ENCODE measurements around the gene PLA2G7.

PLA2G7 gene

GRCh38 chr6:46729787-46730326, 5.3 kb downstream of the PLA2G7 start:
- TF ChIP-seq ZNF8 (CRISPR knock-in tag; IDR thresholded peaks at IDR 0.05) (no peak), ISL1 (CRISPR knock-in tag; IDR thresholded peaks at IDR 0.05) (no peak), CSRNP3 (CRISPR knock-in tag; IDR thresholded peaks at IDR 0.05) (no peak), GLIS3 (CRISPR knock-in tag; IDR thresholded peaks at IDR 0.05) (no peak), ZFP30 (CRISPR knock-in tag; IDR thresholded peaks at IDR 0.05) (no peak), ESRRG (CRISPR knock-in tag; IDR thresholded peaks at IDR 0.05) (no peak), ZNF565 (CRISPR knock-in tag; conservative IDR thresholded peaks at IDR 0.05; ENCODE audit: low read depth) (no peak), BACH2 (CRISPR knock-in tag; IDR thresholded peaks at IDR 0.05; ENCODE audit: borderline replicate concordance) (no peak), ZFP3 (CRISPR knock-in tag; IDR thresholded peaks at IDR 0.05) (no peak), PATZ1 (CRISPR knock-in tag; IDR thresholded peaks at IDR 0.05; ENCODE audit: borderline replicate concordance) (no peak), RARB (CRISPR knock-in tag; IDR thresholded peaks at IDR 0.05) (no peak), TOX (CRISPR knock-in tag; IDR thresholded peaks at IDR 0.05; ENCODE audit: borderline replicate concordance) (no peak), OSR1 (CRISPR knock-in tag; IDR thresholded peaks at IDR 0.05) (no peak), ZC3H10 (CRISPR knock-in tag; IDR thresholded peaks at IDR 0.05) (no peak), SNAI2 (CRISPR knock-in tag; IDR thresholded peaks at IDR 0.05) (no peak), ZNF70 (CRISPR knock-in tag; IDR thresholded peaks at IDR 0.05) (no peak), TSHZ2 (CRISPR knock-in tag; IDR thresholded peaks at IDR 0.05) (no peak)
- TF ChIP-seq, protein P1, sequence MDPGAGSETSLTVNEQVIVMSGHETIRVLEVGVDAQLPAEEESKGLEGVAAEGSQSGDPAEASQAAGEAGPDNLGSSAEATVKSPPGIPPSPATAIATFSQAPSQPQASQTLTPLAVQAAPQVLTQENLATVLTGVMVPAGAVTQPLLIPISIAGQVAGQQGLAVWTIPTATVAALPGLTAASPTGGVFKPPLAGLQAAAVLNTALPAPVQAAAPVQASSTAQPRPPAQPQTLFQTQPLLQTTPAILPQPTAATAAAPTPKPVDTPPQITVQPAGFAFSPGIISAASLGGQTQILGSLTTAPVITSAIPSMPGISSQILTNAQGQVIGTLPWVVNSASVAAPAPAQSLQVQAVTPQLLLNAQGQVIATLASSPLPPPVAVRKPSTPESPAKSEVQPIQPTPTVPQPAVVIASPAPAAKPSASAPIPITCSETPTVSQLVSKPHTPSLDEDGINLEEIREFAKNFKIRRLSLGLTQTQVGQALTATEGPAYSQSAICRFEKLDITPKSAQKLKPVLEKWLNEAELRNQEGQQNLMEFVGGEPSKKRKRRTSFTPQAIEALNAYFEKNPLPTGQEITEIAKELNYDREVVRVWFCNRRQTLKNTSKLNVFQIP (CRISPR knock-in tag; IDR thresholded peaks at IDR 0.05; ENCODE audit: borderline replicate concordance, low read depth): no peak
- no peak for ATAC-seq

DNA sequence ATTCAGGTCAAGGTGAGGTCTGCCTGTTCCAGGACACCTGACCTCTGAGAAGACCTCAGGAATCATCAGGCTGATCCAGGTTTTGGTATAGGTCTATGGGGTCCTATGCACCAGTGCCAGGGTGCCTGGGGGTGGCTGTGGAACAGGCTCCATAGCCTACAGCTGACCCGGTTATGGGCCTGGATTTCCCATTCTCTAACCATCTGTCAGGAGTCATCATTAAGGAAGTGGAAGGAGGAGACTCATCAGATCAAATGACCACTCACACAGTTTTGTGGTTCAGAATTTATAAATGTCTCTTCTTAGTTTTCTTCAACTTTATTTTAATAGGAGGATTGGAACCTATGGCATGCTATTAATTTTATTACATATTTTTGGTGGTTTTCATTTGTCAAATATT, 14.8 kb downstream of the PLA2G7 start:
- no peak for ATAC-seq
- no peak for TF ChIP-seq TCF4 (CRISPR knock-in tag; IDR thresholded peaks at IDR 0.05; ENCODE audit: borderline replicate concordance)
- no peak for TF ChIP-seq CREB5 (CRISPR knock-in tag; IDR thresholded peaks at IDR 0.05; ENCODE audit: low read depth)
- no peak for TF ChIP-seq RARB (CRISPR knock-in tag; IDR thresholded peaks at IDR 0.05)
- TF ChIP-seq ZFP3 (CRISPR knock-in tag; IDR thresholded peaks at IDR 0.05): no peak
- TF ChIP-seq PPARA (CRISPR knock-in tag; IDR thresholded peaks at IDR 0.05; ENCODE audit: borderline replicate concordance): no peak
- TF ChIP-seq, protein P1 (CRISPR knock-in tag; IDR thresholded peaks at IDR 0.05; ENCODE audit: borderline replicate concordance, low read depth): no peak
- no peak for TF ChIP-seq ZNF70 (CRISPR knock-in tag; IDR thresholded peaks at IDR 0.05)
- no peak for TF ChIP-seq ISL1 (CRISPR knock-in tag; IDR thresholded peaks at IDR 0.05)
